PC-9 (cell line): ENCODE data around the gene UVRAG. TPM values are rescaled to one million over a fixed set of nuclear protein-coding genes. Genes with fewer than 3 reads are reported as not detected.
A peak's percentile ranks its signal among the peaks of the same experiment; 100 is the strongest.
"Not testable (repeated sequence)": the region's sequence is repeated elsewhere in the genome, so short reads cannot be mapped to it uniquely, and the experiment has no call there.

ENCODE experiments used
- BruUV-seq: library from RNA; stranded (reverse); fragments of 400-500 nt; replicated peaks from 2 replicates; lab custom pipeline; 2021; lab: Mats Ljungman, UMichigan
- CTCF ChIA-PET: fragments of 300-600 bp; sonication (Branson Sonifier 250); formaldehyde crosslinking; loops from one replicate; lab custom pipeline; 2022; ENCODE audit warnings: antibody characterized with exemption; lab: Charles Lee
- POLR2A ChIA-PET: fragments of 300-600 bp; sonication (Branson Sonifier 250); formaldehyde crosslinking; loops from one replicate; lab custom pipeline; 2022; ENCODE audit warnings: antibody characterized with exemption; ENCODE audit not compliant: unreplicated experiment; lab: Charles Lee
- DNase-seq, 2 experiments: peaks; one replicate each; pipeline versions ENCODE4 v3.0.0 to v3.0.0-alpha.2; 2015 to 2022; ENCODE audit warnings: mixed read lengths in 1 of 2
- H2AFZ ChIP-seq: fragments of 200-600 bp; sonication (generic); 2 replicates; pipeline ENCODE4 v1.8.1; 2017; ENCODE audit warnings: antibody characterized with exemption
- H3F3A ChIP-seq: fragments of 200-600 bp; sonication (generic); 2 replicates; pipeline ENCODE4 v1.8.1; 2017; ENCODE audit warnings: antibody characterized with exemption, mild to moderate bottlenecking, low read depth; ENCODE audit not compliant: insufficient read depth
- H3K27ac ChIP-seq: fragments of 200-600 bp; sonication (generic); 2 replicates; pipeline ENCODE4 v1.6.1; 2016; ENCODE audit warnings: mixed run types
- H3K27me3 ChIP-seq: fragments of 200-600 bp; sonication (generic); 2 replicates; pipeline ENCODE4 v1.6.1; 2016; ENCODE audit warnings: low read depth, mixed run types; ENCODE audit not compliant: insufficient read depth
- H3K36me3 ChIP-seq: fragments of 200-600 bp; sonication (generic); 2 replicates; pipeline ENCODE4 v1.6.1; 2016; ENCODE audit warnings: low read depth, mixed run types
- H3K4me1 ChIP-seq: fragments of 200-600 bp; sonication (generic); replicated peaks from 2 replicates; pipeline ENCODE4 v1.6.1; 2016; ENCODE audit warnings: mixed run types; ENCODE audit not compliant: insufficient read depth
- H3K4me2 ChIP-seq: fragments of 200-600 bp; sonication (generic); 2 replicates; pipeline ENCODE4 v1.6.1; 2017; ENCODE audit warnings: mixed run types
- H3K4me3 ChIP-seq: fragments of 200-600 bp; sonication (generic); 2 replicates; pipeline ENCODE4 v1.6.1; 2016; ENCODE audit warnings: mixed run types
- H3K79me2 ChIP-seq: fragments of 200-600 bp; sonication (generic); 2 replicates; pipeline ENCODE4 v1.6.1; 2017; ENCODE audit warnings: low read depth, mixed run types
- H3K9me2 ChIP-seq: fragments of 200-600 bp; sonication (generic); 2 replicates; pipeline ENCODE4 v1.8.1; 2017; ENCODE audit warnings: mild to moderate bottlenecking; ENCODE audit not compliant: insufficient read depth
- H3K9me3 ChIP-seq: fragments of 200-600 bp; sonication (generic); 2 replicates; pipeline ENCODE4 v1.8.1; 2016; ENCODE audit warnings: low read depth; ENCODE audit not compliant: insufficient read depth
- H4K20me1 ChIP-seq: fragments of 200-600 bp; sonication (generic); 2 replicates; pipeline ENCODE4 v1.8.1; 2017; ENCODE audit not compliant: insufficient read depth
- EZH2 ChIP-seq: fragments of 200-600 bp; sonication (generic); IDR thresholded peaks from 2 replicates; pipeline ENCODE4 v1.8.0; 2017; ENCODE audit warnings: antibody characterized with exemption, low read depth
- intact Hi-C: fragments of 100-400 bp; cut with micrococcal nuclease; formaldehyde crosslinking; loops from one replicate; pipeline ENCODE4 v1.10.0; 2022; ENCODE audit not compliant: unreplicated experiment
- total RNA-seq: library from RNA; stranded (reverse); gene quantifications from 2 replicates; pipeline ENCODE4 v1.2.3, GENCODE V29; 2021
- TF ChIP-seq, protein P1 (sequence below): fragments of 200-600 bp; sonication (generic); conservative IDR thresholded peaks from 2 replicates; pipeline ENCODE4 v1.6.1; 2017; ENCODE audit warnings: mixed run types, antibody characterized with exemption, mild to moderate bottlenecking, moderate library complexity

UVRAG gene
- total RNA-seq, 1 experiment from 2014 or later = 20.4 TPM

- Histone ChIP-seq H3K27ac (no peak overlapping the region), H3K27me3 (no peaks in the 10 kb centered on the region), H3K4me1 (peaks cover 3% of the 10 kb centered on the region), H4K20me1 (no peaks in the 10 kb centered on the region), H3K9me2 (no peaks in the 10 kb centered on the region), H3K9me3 (peaks cover 4% of the 10 kb centered on the region; the same call in 1 of the 2 replicates), H3F3A (peaks cover 21% of the 10 kb centered on the region; the same call in 1 of the 2 replicates), H3K4me2 (no peak overlapping the region), H3K79me2 (no peaks in the 10 kb centered on the region), H3K4me3 (no peak overlapping the region), H2AFZ (no peak overlapping the region), H3K36me3 (no peaks in the 10 kb centered on the region)
- no TSS peak for BruUV-seq
- DNase-seq = no peak
- CTCF ChIA-PET = interaction anchor here (0.6 kb wide), 1 partner anchor 607 kb away, joined by 3 read pairs; no protein-coding TSS in a partner anchor
- no peak for TF ChIP-seq EZH2
- TF ChIP-seq, protein P1, sequence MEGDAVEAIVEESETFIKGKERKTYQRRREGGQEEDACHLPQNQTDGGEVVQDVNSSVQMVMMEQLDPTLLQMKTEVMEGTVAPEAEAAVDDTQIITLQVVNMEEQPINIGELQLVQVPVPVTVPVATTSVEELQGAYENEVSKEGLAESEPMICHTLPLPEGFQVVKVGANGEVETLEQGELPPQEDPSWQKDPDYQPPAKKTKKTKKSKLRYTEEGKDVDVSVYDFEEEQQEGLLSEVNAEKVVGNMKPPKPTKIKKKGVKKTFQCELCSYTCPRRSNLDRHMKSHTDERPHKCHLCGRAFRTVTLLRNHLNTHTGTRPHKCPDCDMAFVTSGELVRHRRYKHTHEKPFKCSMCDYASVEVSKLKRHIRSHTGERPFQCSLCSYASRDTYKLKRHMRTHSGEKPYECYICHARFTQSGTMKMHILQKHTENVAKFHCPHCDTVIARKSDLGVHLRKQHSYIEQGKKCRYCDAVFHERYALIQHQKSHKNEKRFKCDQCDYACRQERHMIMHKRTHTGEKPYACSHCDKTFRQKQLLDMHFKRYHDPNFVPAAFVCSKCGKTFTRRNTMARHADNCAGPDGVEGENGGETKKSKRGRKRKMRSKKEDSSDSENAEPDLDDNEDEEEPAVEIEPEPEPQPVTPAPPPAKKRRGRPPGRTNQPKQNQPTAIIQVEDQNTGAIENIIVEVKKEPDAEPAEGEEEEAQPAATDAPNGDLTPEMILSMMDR = no peak
- POLR2A ChIA-PET = no interaction called here
- intact Hi-C loops = no loop called here
Measured at GRCh38 chr11:76077575-76078150, 262.7 kb downstream of the UVRAG start.

DNA sequence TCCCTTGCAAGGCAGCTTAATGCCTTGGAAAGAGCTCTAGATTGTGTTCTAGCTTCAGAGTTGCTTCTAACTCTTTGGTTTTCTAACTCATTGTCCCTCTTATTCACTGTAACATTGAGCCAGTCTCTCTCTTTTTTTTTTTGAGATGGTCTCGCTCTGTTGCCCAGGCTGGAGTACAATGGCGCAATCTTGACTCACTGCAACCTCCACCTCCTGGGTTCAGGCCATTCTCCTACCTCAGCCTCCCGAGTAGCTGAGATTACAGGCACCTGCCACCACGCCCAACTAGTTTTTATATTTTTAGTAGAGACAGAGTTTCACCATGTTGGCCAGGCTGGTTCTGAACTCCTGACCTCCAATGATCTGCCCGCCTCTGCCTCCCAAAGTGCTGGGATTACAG lies 266.1 kb downstream of the UVRAG start:
- H3K79me2 ChIP-seq, H3K36me3 ChIP-seq, H3K9me3 ChIP-seq, H3K4me2 ChIP-seq, POLR2A ChIA-PET, DNase-seq, intact Hi-C loops, H2AFZ ChIP-seq, BruUV-seq, H3K9me2 ChIP-seq, H3K27ac ChIP-seq, H3K27me3 ChIP-seq, CTCF ChIA-PET, H3K4me3 ChIP-seq, H4K20me1 ChIP-seq: not testable (repeated sequence)
- Histone ChIP-seq H3F3A (peaks cover 21% of the 10 kb centered on the region), H3K4me1 (peaks cover 23% of the 10 kb centered on the region)

DNA sequence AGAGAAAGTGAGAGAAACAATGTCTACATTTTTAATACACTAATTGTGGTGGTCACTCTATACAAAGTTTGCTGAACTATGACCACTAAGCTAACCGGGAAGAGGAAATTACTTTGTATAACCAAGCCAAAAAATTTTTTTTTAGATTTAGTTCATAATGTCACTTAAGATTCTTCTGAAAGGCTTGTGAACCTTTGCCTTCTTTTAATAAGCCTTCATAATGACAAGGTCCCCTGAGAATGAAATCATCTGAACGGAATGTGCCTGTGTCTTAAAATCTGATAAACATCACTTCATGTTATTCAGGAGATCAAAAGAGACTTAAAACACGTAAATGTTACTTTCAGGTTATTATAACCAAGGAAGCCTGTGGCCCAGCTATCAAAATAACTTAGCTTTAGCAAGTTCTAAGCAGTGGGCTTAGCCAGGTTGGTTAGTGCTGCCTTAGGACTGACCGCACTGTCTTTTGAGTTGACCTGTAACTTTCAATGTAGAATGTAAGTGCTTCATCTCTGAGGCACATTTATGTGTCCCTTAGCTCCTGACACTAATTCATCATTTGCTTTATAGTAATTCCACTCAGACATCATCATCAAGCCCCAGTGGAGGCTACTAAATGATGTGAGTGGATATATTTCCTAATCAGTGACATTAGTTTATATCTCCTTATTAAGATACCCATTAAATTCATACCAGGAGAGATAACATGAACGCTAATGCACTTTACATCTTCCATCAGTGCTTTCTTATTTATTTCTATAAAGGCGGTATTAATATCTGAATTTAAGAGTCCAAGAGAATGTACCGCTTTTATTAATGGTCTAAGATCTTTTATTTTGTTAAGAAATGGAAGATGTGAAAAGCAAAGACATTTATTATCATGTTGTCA lies 268.8 kb downstream of the UVRAG start:
- Histone ChIP-seq H3K4me1 (peaks cover 23% of the 10 kb centered on the region), H3K9me3 (no peaks in the 10 kb centered on the region), H3K27me3 (no peaks in the 10 kb centered on the region), H3K79me2 (no peaks in the 10 kb centered on the region), H3F3A (peaks cover 16% of the 10 kb centered on the region), H3K4me3 (peak overlapping the region; percentile 0; the same call in 1 of the 2 replicates), H3K4me2 (peak overlapping the region; percentile 60), H3K9me2 (no peaks in the 10 kb centered on the region), H2AFZ (no peak overlapping the region), H4K20me1 (no peaks in the 10 kb centered on the region), H3K36me3 (no peaks in the 10 kb centered on the region), H3K27ac (peak overlapping the region; percentile 68)
- BruUV-seq = no TSS peak
- ChIA-PET POLR2A (interaction anchor here (0.5 kb wide), 1 partner anchor 395 kb away, joined by 5 read pairs; no protein-coding TSS in a partner anchor), CTCF (interaction anchor here (0.6 kb wide), 1 partner anchor 360 kb away, joined by 3 read pairs; no protein-coding TSS in a partner anchor)
- TF ChIP-seq, protein P1 = no peak
- no peak for TF ChIP-seq EZH2
- peak; percentile 13 to 95 for DNase-seq
- intact Hi-C loops = loop anchor here (2.0 kb wide), 1 partner anchor 53 kb away; no protein-coding TSS in a partner anchor
